Thyroid gland (tissue), 4 donors: ENCODE data around the gene THSD7A. TPM values are rescaled to one million over a fixed set of nuclear protein-coding genes. Genes with fewer than 3 reads are reported as not detected.

Experiments used
- DNase-seq, 2 donors: peaks; one replicate each; pipeline ENCODE4 v3.0.0-alpha.2; 2019
- H3K27ac ChIP-seq, 3 donors: fragments of 200-600 bp; sonication (generic); 1 replicate in 2 of 3; 2 replicates in 1 of 3; pipeline ENCODE4 v1.5.1; 2016 to 2019; ENCODE audit warnings: mild to moderate bottlenecking in 1 of 3, moderate library complexity in 1 of 3
- H3K27me3 ChIP-seq: fragments of 200-600 bp; sonication (generic); one replicate; pipeline ENCODE4 v1.5.1; 2019
- H3K36me3 ChIP-seq, 2 donors: fragments of 200-600 bp; sonication (generic); one replicate each; pipeline ENCODE4 v1.5.1; 2016 to 2019
- H3K4me1 ChIP-seq, 2 donors: fragments of 200-600 bp; sonication (generic); one replicate each; pipeline ENCODE4 v1.5.1; 2017 to 2019
- H3K4me3 ChIP-seq, 3 donors: fragments of 200-600 bp; sonication (generic); replicated peaks in 1 of 3; 1 replicate in 2 of 3; 2 replicates in 1 of 3; pipeline ENCODE4 v1.5.1; 2016; ENCODE audit warnings: mild to moderate bottlenecking in 1 of 3
- H3K9me3 ChIP-seq: fragments of 200-600 bp; sonication (generic); one replicate; pipeline ENCODE4 v1.5.1; 2017
- CTCF ChIP-seq, 6 experiments: fragments of 200-600 bp in 3 of 6; fragments of 450-650 bp in 3 of 6; sonication (generic) in 3 of 6; IDR thresholded peaks; one replicate each; pipeline ENCODE4 v1.5.1; 2016 to 2019; ENCODE audit warnings: antibody characterized with exemption in 6 of 6, mild to moderate bottlenecking in 2 of 6, inconsistent platforms in 1 of 6, moderate library complexity in 1 of 6
- POLR2A ChIP-seq, 2 donors: fragments of 450-650 bp; IDR thresholded peaks; one replicate each; pipeline ENCODE4 v1.6.1; 2017; ENCODE audit warnings: antibody characterized with exemption in 2 of 2, mild to moderate bottlenecking in 2 of 2, moderate library complexity in 1 of 2
- WGBS, 2 donors: methylation state at CpG; one replicate each; pipeline ENCODE4 v1.1.5; 2017; 5-methylcytosine and 5-hydroxymethylcytosine counted together
- intact Hi-C: fragments of 100-400 bp; cut with DNase I; formaldehyde crosslinking; loops from one replicate; pipeline ENCODE4 v1.15.1; 2023
- total RNA-seq, 4 donors: library from RNA; depleted of rRNA; stranded (reverse); fragments of >200 nt; gene quantifications; one replicate each; pipeline ENCODE4 v1.2.3, GENCODE V29; 2016

THSD7A gene
- total RNA-seq, 4 donors from 2014 or later = 4.2 to 6.1 (median 5.8) TPM

- Histone ChIP-seq H3K27me3 (no peaks in the 10 kb centered on the region), H3K27ac (no peak overlapping the region), H3K4me1 (peaks cover 0 to 3% of the 10 kb centered on the region in 2 donors), H3K4me3 (no peak overlapping the region), H3K9me3 (no peaks in the 10 kb centered on the region), H3K36me3 (no peaks in the 10 kb centered on the region)
- intact Hi-C loops = no loop called here
- WGBS, 2 donors = 33 to 46% methylated on average over 1 of the region's 1 CpG
- DNase-seq = no peak
- TF ChIP-seq POLR2A (IDR thresholded peaks at IDR 0.05) (no peak), CTCF (IDR thresholded peaks at IDR 0.05) (no peak)
Observed at GRCh38 chr7:11416641-11417458, 415.1 kb downstream of the THSD7A start.

GRCh38 chr7:11415101-11415500, 416.9 kb downstream of the THSD7A start:
- 94 to 97% methylated on average over 4 of the region's 4 CpGs for WGBS, 2 donors
- H3K36me3 ChIP-seq = no peaks in the 10 kb centered on the region
- intact Hi-C loops = no loop called here

GRCh38 chr7:11413901-11414300, 418.1 kb downstream of the THSD7A start:
- TF ChIP-seq POLR2A (IDR thresholded peaks at IDR 0.05) (no peak), CTCF (IDR thresholded peaks at IDR 0.05) (no peak)
- Histone ChIP-seq H3K9me3 (no peaks in the 10 kb centered on the region), H3K27me3 (no peaks in the 10 kb centered on the region), H3K4me3 (no peak overlapping the region), H3K27ac (no peak overlapping the region), H3K4me1 (peaks cover 0 to 3% of the 10 kb centered on the region in 2 donors), H3K36me3 (no peaks in the 10 kb centered on the region)
- intact Hi-C loops = no loop called here
- DNase-seq = no peak

More at GRCh38 chr7:11415101-11415500, 416.9 kb downstream of the THSD7A start:
- Histone ChIP-seq H3K4me3 (no peak overlapping the region), H3K27ac (no peak overlapping the region), H3K27me3 (no peaks in the 10 kb centered on the region), H3K9me3 (no peaks in the 10 kb centered on the region), H3K4me1 (peaks cover 0 to 3% of the 10 kb centered on the region in 2 donors)
- TF ChIP-seq POLR2A (IDR thresholded peaks at IDR 0.05) (no peak), CTCF (IDR thresholded peaks at IDR 0.05) (no peak)
- DNase-seq = no peak

- H3K36me3 ChIP-seq = no peaks in the 10 kb centered on the region
- H3K9me3 ChIP-seq = no peaks in the 10 kb centered on the region
- no peak overlapping the region for H3K4me3 ChIP-seq
- no peak for DNase-seq
- no peaks in the 10 kb centered on the region for H3K4me1 ChIP-seq
- intact Hi-C loops = no loop called here
- no peak overlapping the region for H3K27ac ChIP-seq
- 92 to 93% methylated on average over 2 of the region's 2 CpGs for WGBS, 2 donors
- H3K27me3 ChIP-seq = no peaks in the 10 kb centered on the region
- TF ChIP-seq POLR2A (IDR thresholded peaks at IDR 0.05) (no peak), CTCF (IDR thresholded peaks at IDR 0.05) (no peak)
Observed at GRCh38 chr7:11412036-11412435, 420.0 kb downstream of the THSD7A start.
